Stimulated activated CD8-positive, alpha-beta memory T cell treated with anti-CD3 and anti-CD28 coated beads, Interleukin-12 subunit alpha, Interleukin-12 subunit beta, amount 100 ng/mL, for 24 hours (primary cell): Measurements from ENCODE around the gene SLC23A2.

Source experiments
- DNase-seq: peaks from one replicate; pipeline ENCODE4 v3.0.0-alpha.2; 2020; ENCODE audit errors: extremely low read depth

Gene SLC23A2

DNA sequence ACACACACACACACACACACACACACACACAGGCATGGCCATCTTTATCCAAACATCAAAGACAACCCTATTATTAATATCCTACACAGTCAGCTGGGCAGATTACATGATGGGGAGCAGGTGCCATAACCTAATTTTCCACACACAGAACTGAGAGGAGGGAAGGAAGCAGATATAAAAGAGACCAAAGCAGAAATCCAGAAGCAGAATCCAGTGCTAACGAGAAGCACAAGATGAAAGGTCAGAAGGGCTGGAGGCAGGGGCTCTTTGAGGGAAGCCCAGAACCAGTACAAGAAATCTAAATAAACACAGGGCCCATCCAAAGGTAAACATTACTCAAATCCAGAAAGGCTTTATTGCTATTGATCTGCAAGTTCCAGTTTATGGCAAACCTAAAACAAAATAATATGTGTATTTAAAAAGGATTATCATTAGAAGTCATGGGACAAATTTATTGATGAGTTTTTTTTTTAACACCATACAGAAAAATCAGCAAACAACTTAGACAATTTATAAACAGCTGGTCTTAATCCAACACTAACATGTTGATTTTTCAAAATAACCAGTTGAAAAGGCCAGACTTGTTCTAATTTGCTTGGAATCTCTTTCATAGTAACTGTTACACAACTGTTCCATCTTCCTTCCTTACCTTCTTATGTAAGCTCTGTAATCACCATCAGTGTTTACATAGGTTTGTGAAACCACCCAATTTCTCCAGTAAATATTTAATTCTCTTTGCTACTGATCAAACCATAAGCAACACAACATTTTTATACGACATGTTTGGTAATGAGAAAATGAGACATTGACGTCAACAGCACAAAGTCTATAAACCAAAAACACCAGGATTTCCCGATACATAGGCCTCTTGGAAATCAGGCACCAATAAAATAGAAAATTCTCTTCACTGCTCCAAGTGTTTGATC lies 34.2 kb downstream of the SLC23A2 start:
- no peak for DNase-seq

- DNase-seq, result no peak
These were observed 39.0 kb downstream of the SLC23A2 start for GRCh38 chr20:4962241-4962855.

DNA sequence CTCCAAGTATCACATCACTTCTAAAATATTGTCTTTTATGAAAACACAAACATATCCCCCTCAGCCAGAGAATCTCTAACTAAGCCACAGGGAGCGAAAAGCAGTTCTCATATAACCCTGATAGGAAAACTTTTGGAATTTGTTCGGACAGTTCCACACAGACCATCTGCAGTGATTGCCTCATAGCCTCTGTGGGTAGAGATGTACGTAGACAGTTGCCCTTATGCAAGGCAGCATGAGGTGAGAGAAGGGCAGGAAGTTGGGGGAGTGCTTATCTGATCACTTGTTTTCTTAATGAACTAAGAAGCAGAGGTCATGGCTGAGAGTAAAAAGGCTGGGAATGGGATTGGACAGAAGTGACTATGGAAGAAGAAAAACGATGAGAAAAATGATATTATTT lies 39.6 kb downstream of the SLC23A2 start:
- DNase-seq, result no peak

- no peak for DNase-seq
These were observed 41.7 kb downstream of the SLC23A2 start for GRCh38 chr20:4959592-4959991.

DNA sequence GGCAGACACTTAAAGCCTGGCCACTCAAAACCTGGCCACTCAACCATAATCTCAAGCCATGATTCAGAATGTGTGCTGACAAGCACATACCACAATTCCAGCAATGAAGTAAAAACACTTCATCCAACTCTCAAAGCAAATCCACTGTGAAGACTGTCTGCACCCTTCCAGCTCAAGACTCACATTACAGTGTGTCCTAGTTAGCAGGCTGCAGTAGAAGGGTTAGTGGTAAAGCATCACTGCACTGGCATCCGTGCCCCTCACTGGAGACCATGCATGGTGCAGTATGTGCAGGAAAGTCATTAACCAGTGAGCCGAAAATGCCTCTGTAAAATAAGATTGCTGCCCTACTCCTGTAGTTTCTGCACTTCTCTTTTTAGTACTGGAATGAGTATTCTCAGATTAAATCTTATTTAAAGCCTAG lies 43.4 kb downstream of the SLC23A2 start:
- DNase-seq, result no peak

DNA sequence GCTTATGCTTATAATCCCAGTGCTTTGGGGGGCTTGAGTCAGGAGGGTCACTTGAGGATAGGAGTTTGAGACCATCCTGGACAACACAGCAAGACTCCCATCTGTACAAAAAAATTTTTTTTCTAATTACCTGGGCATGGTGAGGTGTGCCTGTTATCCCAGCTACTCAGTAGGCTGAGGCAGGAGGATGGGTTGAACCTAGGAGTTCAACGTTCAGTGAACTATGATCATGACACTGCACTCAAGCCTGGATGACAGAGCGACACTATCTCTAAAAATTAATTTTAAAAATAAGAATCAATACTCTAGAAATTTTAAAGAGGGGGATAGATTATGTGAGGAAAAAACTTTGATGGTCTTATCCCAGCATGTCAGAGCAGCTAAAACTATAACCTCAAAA lies 44.1 kb downstream of the SLC23A2 start:
- no peak for DNase-seq

DNA sequence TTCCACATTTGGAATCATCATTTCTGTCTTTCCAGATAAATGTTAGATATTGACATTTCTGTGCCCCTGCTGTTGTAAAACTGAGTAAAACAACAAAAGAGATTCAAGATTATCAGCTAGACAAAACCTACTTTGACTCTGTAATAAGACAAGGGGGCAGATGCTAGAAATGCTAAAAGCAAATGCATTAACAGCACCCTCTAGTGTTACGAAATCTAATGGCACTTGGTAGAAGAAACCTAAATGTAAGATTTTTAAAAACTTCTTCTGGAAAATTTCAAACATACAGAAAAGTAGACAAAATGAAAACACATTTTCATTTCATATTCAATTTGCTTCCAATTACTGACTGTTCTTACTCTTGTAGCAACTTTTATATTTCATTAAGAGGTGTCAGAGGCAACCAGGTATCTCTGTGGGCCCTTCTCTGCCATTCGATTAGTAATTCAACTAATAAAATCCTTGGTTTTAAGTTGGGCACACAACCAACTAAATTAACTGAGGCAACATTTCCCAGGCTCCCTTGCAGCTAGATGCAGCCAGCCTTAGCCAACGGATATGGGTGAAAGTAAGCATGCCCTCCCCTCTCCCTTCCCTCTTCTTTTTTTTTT lies 45.0 kb downstream of the SLC23A2 start:
- DNase-seq, result no peak

DNA sequence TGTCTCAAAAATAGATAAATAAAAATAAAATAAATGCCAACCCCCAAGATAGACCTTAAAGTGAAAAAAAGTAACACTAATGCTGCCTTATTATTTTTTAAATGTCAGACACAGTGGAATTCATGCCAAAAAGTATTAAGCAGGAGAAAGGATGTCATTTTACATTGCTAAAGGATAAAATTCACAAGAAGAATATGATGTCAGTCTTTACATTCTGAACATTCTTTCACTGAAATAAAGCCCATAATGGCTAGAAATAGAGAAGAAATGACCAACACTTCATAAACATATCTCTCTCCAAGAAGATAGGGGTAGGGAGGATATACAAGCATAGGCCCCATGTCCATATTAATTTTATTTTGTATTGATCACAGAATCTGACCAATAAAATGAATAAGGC lies 47.4 kb downstream of the SLC23A2 start:
- DNase-seq, result no peak

GRCh38 chr20:4952229-4952628 lies 49.1 kb downstream of the SLC23A2 start:
- DNase-seq, result no peak

GRCh38 chr20:4951299-4951698 lies 50.0 kb downstream of the SLC23A2 start:
- no peak for DNase-seq

DNA sequence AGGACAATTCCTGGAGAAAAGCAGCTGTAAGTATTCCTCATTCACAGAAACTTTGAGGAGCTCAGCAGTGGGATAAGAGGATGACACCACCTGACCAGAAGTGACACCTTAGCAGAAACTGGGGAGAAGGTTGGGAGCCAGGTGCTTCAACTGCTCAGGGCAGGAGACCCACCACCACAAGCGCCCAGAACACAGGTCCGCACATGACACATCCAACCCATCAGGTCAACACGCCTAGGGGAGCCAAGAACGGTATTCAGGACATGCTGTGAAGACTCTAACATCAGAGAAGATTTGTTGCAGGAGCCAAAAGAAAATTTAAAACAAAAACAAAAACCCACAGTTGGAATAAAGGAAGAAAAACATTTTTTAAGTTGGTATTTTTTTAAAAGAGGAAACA lies 50.5 kb downstream of the SLC23A2 start:
- no peak for DNase-seq

GRCh38 chr20:4950437-4950836 lies 50.9 kb downstream of the SLC23A2 start:
- no peak for DNase-seq

GRCh38 chr20:4949833-4950178 lies 51.5 kb downstream of the SLC23A2 start:
- no peak for DNase-seq

DNA sequence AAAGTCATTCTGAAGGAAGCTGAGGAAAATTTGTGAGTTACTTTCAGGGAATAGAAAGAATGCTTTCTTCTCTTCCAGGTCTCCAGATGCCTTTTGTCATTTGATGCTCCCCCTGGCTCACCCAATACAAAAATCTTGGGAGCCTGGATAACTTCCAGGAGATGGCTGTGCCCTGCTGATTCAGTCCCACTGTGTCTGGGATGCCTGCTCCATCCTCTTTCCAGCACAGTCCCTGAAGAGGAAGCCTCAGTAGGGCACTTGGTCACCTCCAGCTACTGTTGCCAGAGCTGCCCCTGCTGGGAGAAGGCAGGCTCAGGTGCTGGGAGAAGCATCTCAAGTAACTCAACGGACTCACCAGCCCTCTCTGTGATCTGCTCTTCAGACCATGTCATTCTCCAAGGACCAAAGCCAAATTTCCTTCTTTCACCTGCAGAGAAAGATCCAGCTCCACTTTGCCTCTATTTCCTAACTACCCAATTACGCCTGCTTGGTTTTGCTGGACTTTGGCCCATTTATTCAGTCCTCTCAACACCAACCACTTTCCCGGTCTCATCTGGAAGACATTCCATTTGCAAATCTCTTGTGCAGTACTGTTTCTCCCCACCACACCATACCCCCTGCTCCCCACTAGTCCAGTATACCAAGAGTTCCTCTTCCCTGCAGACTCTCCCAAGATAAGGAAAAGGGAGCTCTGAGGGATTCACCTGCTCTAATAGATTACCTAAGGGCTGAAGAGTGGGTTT lies 53.3 kb downstream of the SLC23A2 start:
- DNase-seq, result no peak

DNA sequence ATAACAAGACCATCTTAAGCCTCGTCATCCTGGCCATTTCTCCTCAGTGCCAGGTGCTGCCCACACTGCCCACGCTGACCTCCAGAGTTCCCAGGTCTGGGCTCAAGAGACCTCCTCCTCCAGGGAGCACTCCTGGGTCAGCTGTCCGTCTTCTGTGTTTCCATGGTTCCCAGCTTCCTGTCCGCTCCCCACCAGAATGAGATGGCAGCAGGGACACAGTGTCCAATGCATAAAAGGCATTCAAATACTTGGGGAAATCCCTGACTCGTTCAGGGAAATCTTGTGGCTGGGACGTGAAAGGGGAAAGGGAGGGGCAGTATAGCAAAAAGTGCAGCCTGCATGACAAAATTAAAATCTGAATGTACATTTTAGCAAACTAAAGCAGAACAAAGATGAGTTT lies 54.3 kb downstream of the SLC23A2 start:
- DNase-seq, result no peak

GRCh38 chr20:4946585-4946984 lies 54.7 kb downstream of the SLC23A2 start:
- DNase-seq, result no peak

DNA sequence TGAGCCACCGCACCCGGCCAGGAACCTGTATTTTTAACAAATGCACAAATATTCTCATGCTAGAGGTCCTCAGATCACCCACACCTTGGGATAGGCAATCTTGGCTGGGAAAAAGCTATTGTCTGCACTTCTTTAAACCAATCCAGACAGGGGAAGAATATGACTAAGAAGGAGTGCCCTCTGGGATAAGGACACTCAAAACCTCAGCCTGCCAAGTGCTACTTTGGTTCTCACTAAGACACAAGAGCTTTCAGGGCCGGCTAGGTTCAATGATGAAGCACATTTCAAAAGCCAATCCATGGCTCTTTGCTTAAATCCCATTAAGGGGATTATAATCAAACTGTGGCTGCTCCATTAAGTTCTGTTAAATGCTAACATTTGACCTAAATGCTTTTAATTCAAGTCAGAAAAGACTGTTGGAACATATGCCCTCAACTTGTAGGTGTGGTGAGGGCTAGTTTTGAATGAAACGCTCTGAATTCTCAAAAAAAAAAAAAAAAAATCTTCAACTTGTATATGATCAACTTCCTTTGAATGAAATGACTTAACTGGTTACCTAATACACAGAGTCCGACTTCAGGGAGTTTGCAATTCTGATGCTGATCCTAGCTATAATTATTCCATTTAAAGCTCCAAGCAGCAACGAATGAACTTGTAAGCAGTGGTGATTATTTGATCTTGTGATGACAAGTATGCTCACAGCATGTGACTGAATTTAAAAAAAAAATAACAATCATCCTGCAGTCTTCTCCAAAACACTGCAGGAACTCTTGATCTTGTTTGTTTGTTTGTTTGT lies 56.6 kb downstream of the SLC23A2 start:
- no peak for DNase-seq

- no peak for DNase-seq
These were observed 59.0 kb downstream of the SLC23A2 start for GRCh38 chr20:4942331-4942730.

DNA sequence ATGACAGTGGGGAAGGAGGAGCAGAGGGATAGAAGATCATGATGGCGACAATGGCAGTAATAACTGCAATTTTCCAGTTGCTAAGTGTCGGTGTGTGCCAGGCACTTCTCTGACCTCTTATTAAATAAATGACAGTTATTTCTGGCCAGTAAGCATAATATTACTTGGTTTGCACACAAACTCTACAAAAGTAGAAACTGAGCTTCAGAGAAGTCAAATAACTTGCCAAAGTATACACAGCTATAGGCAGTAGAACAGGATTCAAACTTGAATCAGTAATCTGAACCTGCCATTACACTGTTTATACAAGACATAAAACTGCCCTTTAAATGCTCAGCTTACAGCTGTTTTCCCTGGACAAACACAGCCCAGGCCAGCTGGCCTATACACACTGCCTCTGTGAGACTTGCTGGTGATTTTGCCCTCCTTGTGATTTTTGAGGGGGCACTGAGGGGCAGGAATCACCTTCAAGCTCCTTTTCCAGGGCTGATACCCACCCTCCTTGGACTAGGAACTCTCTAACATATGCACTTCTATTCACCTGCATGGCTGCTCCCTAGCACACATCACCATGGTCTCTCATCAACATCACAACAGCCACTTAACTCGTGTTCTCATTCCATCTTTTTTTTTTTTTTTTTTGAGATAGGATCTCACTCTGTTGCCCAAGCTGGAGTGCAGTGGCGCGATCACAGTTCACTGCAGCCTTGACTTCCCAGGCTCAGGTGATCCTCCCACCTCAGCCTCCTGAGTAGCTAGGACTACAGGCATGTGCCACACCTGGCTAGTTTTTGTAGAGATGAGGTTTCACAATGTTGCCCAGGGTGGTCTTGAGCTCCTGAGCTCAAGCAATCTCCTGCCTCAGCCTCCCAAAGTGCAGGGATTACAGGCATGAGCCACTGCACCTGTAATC lies 63.6 kb downstream of the SLC23A2 start:
- DNase-seq, result no peak

DNA sequence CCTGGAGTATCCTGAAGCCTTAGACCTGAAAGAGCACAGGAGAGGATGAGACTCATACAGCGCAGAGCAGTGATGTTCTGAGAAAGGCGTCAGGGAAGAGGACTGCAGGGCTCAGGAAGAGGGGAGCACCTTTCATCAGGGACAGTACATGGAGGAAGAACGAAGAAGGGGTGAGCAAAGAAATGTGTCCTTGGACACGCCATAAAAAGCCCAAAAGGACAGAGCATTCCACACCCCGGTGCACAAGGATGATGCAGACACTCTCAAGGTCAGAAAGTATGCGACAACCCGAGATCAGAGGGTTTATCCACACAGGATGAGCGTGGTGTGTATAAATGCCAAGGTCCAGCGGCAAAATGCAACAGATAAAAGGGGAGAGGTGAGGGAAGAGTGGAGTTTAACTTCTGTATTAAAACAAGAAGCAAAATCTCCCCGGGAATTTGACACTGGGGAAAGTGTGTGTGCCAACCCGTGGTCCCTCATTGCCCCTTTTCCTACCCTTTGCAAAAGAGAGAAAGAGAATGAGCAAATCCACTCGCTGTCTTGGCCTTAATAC lies 64.4 kb downstream of the SLC23A2 start:
- no peak for DNase-seq
